IPS-18c (cell line): ENCODE data around the gene UBL4A.
"Not testable (repeated sequence)": the region's sequence is repeated elsewhere in the genome, so short reads cannot be mapped to it uniquely, and the experiment has no call there.

ENCODE experiments used
- H3K4me3 ChIP-seq: 2 replicates; pipeline ENCODE4 v1.7.0; 2013; ENCODE audit warnings: low read depth, mild to moderate bottlenecking, low read length, moderate library complexity; ENCODE audit not compliant: insufficient read depth
- H3K9me3 ChIP-seq: one replicate; pipeline ENCODE4 v1.6.1; 2013; ENCODE audit warnings: mild to moderate bottlenecking, low read length, moderate library complexity; ENCODE audit not compliant: control insufficient read depth, insufficient read depth

Gene UBL4A

GRCh38 chrX:154512879-154513553 is 26.6 kb upstream of the UBL4A start:
- Histone ChIP-seq H3K4me3 (no peak overlapping the region), H3K9me3 (peaks cover 9% of the 10 kb centered on the region)

- peaks cover 9% of the 10 kb centered on the region for H3K9me3 ChIP-seq
- H3K4me3 ChIP-seq: no peak overlapping the region
Observed at GRCh38 chrX:154511761-154512160, 25.3 kb upstream of the UBL4A start.

- no peak overlapping the region for H3K4me3 ChIP-seq
- H3K9me3 ChIP-seq: peaks cover 19% of the 10 kb centered on the region
Observed at GRCh38 chrX:154509455-154509854, 23.0 kb upstream of the UBL4A start.

- Histone ChIP-seq H3K9me3 (peaks cover 19% of the 10 kb centered on the region), H3K4me3 (no peak overlapping the region)
Observed at GRCh38 chrX:154508384-154508745, 21.9 kb upstream of the UBL4A start.

GRCh38 chrX:154507673-154508383 is 21.4 kb upstream of the UBL4A start:
- Histone ChIP-seq H3K9me3 (peaks cover 19% of the 10 kb centered on the region), H3K4me3 (no peak overlapping the region)

GRCh38 chrX:154506483-154507332 is 20.3 kb upstream of the UBL4A start:
- Histone ChIP-seq H3K4me3 (no peak overlapping the region), H3K9me3 (peaks cover 19% of the 10 kb centered on the region)

GRCh38 chrX:154505734-154506133 is 19.3 kb upstream of the UBL4A start:
- peaks cover 19% of the 10 kb centered on the region for H3K9me3 ChIP-seq
- H3K4me3 ChIP-seq: no peak overlapping the region

- no peak overlapping the region for H3K4me3 ChIP-seq
- peaks cover 17% of the 10 kb centered on the region for H3K9me3 ChIP-seq
Observed at GRCh38 chrX:154502989-154503388, 16.6 kb upstream of the UBL4A start.

- Histone ChIP-seq H3K4me3 (no peak overlapping the region), H3K9me3 (peaks cover 16% of the 10 kb centered on the region)
Observed at GRCh38 chrX:154502098-154502497, 15.7 kb upstream of the UBL4A start.

GRCh38 chrX:154501423-154501822 is 15.0 kb upstream of the UBL4A start:
- peaks cover 11% of the 10 kb centered on the region for H3K9me3 ChIP-seq
- H3K4me3 ChIP-seq: not testable (repeated sequence)

GRCh38 chrX:154496591-154497137 is 10.2 kb upstream of the UBL4A start:
- H3K9me3 ChIP-seq, H3K4me3 ChIP-seq: not testable (repeated sequence)

- Histone ChIP-seq H3K9me3 (peaks cover 13% of the 10 kb centered on the region), H3K4me3 (no peak overlapping the region)
Observed at GRCh38 chrX:154495472-154495922, 9.1 kb upstream of the UBL4A start.

- peaks cover 13% of the 10 kb centered on the region for H3K9me3 ChIP-seq
- H3K4me3 ChIP-seq: no peak overlapping the region
Observed at GRCh38 chrX:154494715-154495114, 8.3 kb upstream of the UBL4A start.

- peak within 1 kb of the TSS; percentile 49 for H3K4me3 ChIP-seq
- H3K9me3 ChIP-seq: peaks cover 16% of the 10 kb centered on the region
Observed at GRCh38 chrX:154490414-154491083, 4.1 kb upstream of the UBL4A start, which contains the start of gene SLC10A3. Gene SLC10A3, minus strand, starts transcription at chrX:154490629. Its CDS starts 1,689 bp downstream, at chrX:154488940.

GRCh38 chrX:154490021-154490413 is 3.6 kb upstream of the UBL4A start:
- H3K9me3 ChIP-seq: peaks cover 16% of the 10 kb centered on the region
- H3K4me3 ChIP-seq: peak overlapping the region; percentile 42

- Histone ChIP-seq H3K4me3 (no peak overlapping the region), H3K9me3 (peaks cover 15% of the 10 kb centered on the region)
Observed at GRCh38 chrX:154489182-154489581, 2.8 kb upstream of the UBL4A start.
